Hepatic stellate cell (primary cell): ENCODE data around the gene BEND4.
"Not testable (repeated sequence)": the region's sequence is repeated elsewhere in the genome, so short reads cannot be mapped to it uniquely, and the experiment has no call there.

ENCODE experiments used
- DNase-seq: peaks from one replicate; pipeline ENCODE4 v3.0.0; 2011; ENCODE audit warnings: low spot score

Gene BEND4

GRCh38 chr4:42152507-42153504 lies at the start of gene BEND4:
BEND4 (minus strand) TSS chr4:42152655; CDS start chr4:42152143, 512 bp downstream.
- DNase-seq: no peak

- DNase-seq: no peak
Observed at GRCh38 chr4:42197341-42197740, 44.9 kb upstream of the BEND4 start.

GRCh38 chr4:42172921-42173320 lies 20.5 kb upstream of the BEND4 start:
- no peak for DNase-seq

GRCh38 chr4:42172128-42172790 lies 19.8 kb upstream of the BEND4 start:
- no peak for DNase-seq

GRCh38 chr4:42167709-42168108 lies 15.3 kb upstream of the BEND4 start:
- no peak for DNase-seq

- DNase-seq: not testable (repeated sequence)
Observed at GRCh38 chr4:42166186-42166585, 13.7 kb upstream of the BEND4 start.

GRCh38 chr4:42159271-42160001 lies 7.0 kb upstream of the BEND4 start:
- no peak for DNase-seq

- DNase-seq: no peak
Observed at GRCh38 chr4:42151568-42152506, 618 bp downstream of the BEND4 start.

GRCh38 chr4:42150653-42151567 lies 1.5 kb downstream of the BEND4 start:
- DNase-seq: no peak

GRCh38 chr4:42149004-42149403 lies 3.5 kb downstream of the BEND4 start:
- DNase-seq: no peak

- no peak for DNase-seq
Observed at GRCh38 chr4:42148425-42148824, 4.0 kb downstream of the BEND4 start.

- no peak for DNase-seq
Observed at GRCh38 chr4:42144028-42144427, 8.4 kb downstream of the BEND4 start.

GRCh38 chr4:42142591-42142990 lies 9.9 kb downstream of the BEND4 start:
- no peak for DNase-seq

GRCh38 chr4:42136371-42136770 lies 16.1 kb downstream of the BEND4 start:
- DNase-seq: no peak

- DNase-seq: no peak
Observed at GRCh38 chr4:42133006-42133405, 19.4 kb downstream of the BEND4 start.

- no peak for DNase-seq
Observed at GRCh38 chr4:42132099-42132498, 20.4 kb downstream of the BEND4 start.

- DNase-seq: no peak
Observed at GRCh38 chr4:42123071-42123644, 29.3 kb downstream of the BEND4 start.

- DNase-seq: no peak
Observed at GRCh38 chr4:42122237-42122636, 30.2 kb downstream of the BEND4 start.

GRCh38 chr4:42119886-42120285 lies 32.6 kb downstream of the BEND4 start:
- no peak for DNase-seq

GRCh38 chr4:42112846-42113245 lies 39.6 kb downstream of the BEND4 start:
- no peak for DNase-seq
